ENCODE results near the gene TXNRD1.

DNA sequence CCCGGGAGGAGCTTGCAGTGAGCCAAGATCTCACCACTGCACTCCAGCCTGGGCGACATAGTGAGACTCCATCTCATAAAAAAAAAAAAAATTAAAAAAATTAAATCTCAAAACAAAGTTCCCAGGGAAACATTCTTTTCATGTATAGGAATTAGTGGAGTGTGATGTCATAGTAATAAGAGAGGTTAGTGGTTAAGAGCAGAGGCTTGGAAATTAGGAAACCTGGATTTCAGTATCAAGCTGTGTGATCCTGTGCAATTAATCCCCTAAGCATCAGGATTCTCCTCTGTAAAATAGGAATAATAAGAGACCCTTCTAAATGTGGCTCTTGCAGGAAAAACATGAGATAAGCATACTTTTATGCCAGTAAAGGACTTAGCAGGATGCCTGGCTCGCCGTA, 3.1 kb upstream of the TXNRD1 start:
- TF ChIP-seq, protein P1, sequence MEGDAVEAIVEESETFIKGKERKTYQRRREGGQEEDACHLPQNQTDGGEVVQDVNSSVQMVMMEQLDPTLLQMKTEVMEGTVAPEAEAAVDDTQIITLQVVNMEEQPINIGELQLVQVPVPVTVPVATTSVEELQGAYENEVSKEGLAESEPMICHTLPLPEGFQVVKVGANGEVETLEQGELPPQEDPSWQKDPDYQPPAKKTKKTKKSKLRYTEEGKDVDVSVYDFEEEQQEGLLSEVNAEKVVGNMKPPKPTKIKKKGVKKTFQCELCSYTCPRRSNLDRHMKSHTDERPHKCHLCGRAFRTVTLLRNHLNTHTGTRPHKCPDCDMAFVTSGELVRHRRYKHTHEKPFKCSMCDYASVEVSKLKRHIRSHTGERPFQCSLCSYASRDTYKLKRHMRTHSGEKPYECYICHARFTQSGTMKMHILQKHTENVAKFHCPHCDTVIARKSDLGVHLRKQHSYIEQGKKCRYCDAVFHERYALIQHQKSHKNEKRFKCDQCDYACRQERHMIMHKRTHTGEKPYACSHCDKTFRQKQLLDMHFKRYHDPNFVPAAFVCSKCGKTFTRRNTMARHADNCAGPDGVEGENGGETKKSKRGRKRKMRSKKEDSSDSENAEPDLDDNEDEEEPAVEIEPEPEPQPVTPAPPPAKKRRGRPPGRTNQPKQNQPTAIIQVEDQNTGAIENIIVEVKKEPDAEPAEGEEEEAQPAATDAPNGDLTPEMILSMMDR (IDR thresholded peaks at IDR 0.05): no peak
- TF ChIP-seq POLR2A (IDR thresholded peaks at IDR 0.05): no peak

Measured in thyroid gland (tissue), 4 donors.